Measurements from ENCODE around the gene NUB1.
A peak's percentile ranks its signal among the peaks of the same experiment; 100 is the strongest.
"Not testable (repeated sequence)": the region's sequence is repeated elsewhere in the genome, so short reads cannot be mapped to it uniquely, and the experiment has no call there.

NUB1 gene, protein sequence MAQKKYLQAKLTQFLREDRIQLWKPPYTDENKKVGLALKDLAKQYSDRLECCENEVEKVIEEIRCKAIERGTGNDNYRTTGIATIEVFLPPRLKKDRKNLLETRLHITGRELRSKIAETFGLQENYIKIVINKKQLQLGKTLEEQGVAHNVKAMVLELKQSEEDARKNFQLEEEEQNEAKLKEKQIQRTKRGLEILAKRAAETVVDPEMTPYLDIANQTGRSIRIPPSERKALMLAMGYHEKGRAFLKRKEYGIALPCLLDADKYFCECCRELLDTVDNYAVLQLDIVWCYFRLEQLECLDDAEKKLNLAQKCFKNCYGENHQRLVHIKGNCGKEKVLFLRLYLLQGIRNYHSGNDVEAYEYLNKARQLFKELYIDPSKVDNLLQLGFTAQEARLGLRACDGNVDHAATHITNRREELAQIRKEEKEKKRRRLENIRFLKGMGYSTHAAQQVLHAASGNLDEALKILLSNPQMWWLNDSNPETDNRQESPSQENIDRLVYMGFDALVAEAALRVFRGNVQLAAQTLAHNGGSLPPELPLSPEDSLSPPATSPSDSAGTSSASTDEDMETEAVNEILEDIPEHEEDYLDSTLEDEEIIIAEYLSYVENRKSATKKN

DNA sequence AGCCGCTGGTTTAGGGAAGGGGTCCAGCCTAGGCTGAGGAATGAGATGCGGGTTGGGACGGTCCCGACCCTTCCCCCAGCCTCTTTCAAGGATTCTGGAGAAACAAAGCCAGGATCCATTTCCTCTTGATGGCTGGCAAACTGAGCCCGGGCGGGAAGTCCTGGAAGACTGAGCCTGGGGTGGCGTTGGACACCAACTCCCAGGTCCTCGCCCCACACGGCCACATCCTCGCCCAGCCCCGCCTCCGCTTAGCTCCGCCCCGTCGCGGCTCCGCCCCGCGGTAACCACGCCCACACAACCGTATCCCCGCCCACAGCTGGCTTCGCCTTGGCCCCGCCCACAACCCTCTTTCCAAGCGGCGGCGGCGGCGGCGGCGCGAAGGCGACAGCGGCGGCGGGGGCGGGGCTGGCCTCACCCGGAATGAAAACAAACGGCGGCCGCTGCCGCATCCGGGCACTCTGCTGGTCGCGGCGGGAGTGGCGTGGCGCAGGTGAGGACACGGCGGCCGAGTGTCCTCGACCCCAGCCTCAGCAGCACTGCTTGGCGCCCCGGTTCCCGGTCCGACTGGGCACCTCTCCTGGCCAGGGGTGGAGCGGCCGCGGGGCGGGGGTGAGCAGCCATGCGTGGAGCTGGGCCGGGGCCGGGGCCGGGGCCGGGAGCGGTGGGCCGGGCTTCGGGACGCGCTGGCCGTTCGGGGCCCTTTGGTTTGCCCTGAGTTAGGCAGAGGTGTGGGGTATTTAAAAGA lies at the start of gene NUB1:
Gene NUB1 (plus strand): TSS at position 456 of the 745 bp plus-strand sequence. CDS start 3,538 bp downstream, outside the sequence.
- DNase-seq: peak; percentile 88

DNA sequence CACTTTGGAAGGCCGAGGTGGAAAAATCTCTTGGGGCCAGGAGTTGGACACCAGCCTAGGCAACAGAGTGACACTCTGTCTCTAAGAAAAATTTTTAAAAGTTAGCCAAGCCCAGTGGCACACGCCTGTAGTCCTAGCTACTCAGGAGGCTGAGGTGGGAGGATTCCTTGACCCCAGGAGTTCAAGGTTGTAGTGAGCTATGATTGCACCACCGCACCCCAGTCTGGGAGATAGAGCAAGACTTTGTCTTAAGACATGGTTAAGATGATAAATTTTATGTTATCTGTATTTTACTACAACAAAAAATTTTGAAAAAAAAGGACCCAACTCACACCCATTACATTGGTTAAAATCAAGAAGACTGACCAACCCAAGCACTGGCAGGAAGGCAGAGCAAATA lies 48.8 kb upstream of the NUB1 start:
- DNase-seq: no peak

DNA sequence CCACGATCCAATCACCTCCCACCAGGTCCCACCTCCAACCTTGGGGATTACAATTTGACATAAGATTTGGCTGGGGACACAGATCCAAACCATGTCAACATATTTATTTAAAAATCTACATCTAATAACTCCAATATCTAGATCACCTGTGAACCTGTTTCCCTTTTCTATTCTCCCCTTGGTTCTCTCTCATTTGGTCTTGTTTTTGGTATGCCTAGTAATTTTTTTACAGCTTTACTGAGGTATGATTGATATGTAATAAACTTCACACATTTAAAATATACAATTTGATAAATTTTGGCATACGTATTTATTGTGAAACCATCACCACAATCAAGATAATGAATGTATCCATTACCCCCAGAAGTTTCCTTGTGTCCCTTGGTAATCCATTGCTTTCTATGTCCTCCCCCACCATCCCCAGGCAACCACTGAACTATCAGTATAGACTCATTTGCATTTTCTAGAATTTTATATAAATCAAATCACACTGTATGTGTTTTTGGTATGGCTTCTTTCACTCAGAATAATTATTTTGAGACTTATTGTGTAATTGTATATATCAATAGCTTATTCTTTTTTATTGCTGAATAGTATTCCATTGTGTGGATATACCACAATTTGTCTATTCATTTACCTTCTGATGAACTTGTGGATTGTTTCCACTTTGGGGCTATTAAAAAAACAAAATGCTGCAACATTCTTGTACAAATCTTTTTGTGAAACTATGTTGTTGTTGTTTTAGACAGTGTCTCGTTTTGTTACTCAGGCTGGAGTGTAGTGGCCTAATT lies 45.2 kb upstream of the NUB1 start:
- DNase-seq: no peak

DNA sequence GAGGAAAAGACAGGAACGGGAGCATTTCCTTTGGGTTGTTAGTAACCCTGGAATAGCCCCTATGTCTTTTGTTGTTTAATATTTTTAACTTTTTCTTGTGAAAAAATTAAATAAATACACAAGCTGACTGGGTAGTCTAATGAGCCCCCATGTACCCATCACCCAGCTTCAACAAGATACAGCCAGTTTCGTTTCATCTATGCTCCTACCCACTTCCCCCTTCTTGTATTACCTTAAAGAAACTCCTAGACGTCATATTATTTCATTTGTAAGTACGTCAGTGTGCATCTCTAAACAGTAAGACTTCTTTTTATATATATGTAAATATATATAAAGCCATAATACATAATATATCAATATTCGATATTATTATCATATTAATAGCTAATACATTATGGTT lies 42.8 kb upstream of the NUB1 start:
- no peak for DNase-seq

DNA sequence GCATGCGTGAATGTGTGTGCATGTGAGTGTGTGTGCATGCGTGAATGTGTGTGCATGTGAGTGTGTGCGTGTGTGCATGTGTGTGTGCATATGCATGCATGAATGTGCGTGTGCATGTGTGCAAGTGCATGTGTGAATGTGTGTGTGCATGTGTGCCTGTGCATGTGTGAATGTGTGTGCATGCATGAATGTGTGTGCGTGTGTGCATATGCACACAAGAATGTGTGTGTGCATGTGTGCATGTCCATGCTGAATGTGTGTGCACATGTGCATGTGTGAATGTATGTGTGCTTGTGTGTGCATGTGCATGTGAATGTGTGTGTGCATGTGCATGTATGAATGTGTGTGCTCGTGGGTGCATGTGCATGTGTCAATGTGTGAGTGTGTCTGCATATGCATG lies 42.1 kb upstream of the NUB1 start:
- DNase-seq: no peak

DNA sequence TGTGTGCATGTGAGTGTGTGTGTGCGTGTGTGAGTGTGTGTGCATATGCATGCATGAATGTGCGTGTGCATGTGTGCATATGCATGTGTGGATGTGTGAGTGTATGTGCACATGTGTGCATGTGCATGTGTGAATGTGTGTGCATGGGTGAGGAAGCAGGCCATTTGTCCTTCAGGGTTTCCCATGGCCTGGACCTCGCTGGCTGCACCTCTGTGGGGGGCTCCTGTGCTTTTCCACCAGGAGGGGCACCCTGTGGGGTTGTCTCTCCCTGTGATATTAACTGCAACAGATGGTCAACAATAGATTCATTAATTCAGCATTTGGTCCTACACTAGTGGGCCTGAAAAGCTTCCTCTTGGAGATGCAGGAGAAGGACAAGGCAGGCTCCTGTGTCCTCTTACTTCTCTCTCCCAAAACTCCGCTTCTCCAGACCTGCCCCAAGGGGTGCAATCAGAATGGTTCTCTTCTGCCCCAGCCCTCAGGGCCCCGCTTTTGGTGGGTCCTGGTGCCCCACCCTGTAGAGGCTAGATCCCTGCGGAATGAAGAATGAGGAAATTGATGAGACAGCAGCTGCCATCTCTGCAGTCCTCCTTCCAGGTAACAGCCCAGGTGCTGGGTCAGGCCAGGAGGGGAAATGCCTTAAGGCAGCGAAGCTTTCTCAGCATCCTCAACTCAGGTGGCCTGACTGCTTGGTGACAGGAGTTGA lies 41.5 kb upstream of the NUB1 start:
- DNase-seq: no peak

DNA sequence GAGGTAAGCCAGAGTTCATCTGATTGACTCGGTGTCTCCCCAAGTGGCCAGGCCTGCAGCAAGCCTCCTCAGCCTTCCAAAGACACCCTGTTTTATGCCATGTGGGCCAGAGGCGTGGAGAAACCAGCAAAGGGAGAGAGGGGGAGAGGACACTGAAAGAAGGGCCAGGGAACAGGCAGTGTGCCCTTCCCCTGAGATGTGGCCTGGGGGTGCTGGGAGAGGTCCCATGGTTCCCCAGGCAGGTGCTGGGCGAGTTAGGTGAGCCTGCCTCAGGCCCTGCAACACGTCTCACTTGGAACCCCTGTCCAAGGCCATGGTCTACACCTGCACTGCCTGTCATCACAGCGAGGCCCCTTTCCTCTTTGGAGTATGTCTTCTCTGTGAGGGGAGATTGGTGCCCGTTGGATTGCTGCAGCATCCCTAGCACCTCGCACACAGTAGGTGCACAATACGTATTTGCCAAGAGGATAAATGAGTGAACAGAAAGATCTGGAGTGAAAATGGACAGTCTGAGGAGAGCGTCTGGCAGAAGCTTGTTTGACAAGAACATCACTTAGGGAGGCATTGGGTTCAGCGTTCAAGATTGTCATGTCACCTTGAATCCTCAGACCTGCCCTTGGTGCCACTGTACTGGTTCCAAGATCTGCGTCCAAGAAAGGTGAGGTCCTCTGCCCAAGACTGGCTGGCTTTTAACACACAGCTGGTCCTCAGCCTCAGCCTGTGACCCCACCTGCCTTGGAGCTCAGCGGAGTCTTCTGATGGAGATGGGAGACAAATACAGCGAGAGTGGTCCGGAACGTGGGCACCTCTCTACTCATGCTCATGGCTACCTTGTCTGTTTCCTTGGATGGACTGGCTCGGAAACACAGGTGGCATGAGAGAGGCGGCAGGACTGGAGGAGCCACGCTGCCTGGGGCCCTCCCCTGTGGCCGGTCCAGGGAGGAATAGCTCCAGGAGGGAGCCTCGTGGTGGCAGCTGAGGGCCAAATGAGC lies 39.8 kb upstream of the NUB1 start:
- DNase-seq: no peak

DNA sequence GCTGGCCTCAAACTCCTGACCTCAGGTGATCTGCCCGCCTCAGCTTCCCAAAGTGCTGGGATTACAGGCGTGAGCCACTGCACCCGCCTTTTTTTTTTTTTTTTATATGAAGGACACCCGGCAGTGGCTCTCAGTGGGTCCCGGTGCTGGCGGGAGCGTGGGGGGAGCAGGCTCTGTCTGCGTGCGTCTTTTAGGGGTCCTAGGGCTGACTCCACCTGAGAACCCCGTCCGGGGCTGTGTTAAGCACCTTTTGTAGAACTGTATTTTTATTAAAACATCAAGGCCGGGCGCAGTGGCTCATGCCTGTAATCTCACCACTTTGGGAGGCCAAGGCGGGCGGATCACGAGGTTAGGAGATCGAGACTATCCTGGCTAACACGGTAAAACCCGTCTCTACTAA lies 37.4 kb upstream of the NUB1 start:
- DNase-seq: not testable (repeated sequence)

DNA sequence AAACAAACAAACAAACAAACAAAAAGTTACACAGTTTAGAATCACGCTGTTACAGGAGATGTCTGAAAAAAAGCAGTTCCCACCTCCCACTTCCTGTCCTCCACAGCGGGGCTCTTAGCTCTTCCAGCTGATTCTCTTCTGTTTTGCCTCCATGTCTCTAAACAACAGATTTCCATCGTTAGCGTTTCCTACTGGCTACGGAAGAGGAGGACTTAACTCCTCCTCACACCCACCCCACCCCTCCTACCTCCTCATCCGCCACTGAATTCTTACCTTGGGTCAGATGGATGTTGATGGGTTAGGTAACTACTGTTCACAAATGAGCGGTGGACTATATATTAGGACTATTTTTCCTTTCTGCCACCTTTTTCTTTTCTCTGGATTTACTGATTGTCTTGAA lies 36.8 kb upstream of the NUB1 start:
- peak; percentile 17 for DNase-seq

DNA sequence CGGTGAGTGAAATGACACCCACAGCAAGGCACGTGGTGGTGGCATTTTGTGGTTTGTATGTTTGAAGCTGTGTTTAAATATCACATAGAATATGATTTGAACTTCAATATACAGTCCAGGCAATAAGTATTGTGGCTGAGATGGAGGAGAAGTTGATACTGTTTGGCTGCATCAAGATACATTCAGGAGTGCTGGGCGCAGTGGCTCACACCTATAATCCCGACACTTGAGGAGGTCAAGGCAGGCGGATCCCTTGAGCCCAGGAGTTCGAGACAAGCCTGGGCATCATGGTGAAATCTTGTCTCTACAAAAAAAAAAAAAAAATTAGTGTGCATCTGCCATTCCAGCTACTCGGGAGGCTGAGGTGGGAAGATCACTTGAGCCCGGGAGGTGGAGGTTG lies 35.2 kb upstream of the NUB1 start:
- DNase-seq: no peak

DNA sequence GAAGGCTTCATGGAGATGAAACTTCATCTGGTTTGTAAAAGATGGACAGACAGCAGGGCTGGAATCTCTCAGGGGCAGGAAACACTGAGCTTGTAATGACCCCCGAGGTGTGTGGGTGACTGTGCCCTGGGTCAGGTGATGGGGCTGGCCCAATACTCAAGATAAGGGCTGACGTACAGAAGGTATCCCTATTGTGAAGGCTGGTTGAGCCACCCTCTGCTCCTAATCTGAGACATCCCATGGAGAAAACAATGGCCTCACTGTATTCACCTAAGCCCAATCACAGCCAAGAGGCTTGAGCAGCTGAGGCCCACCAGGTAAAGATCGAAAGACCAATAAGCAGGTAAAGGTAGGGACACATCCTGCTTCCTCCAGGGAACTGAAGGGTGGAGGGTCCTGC lies 34.8 kb upstream of the NUB1 start:
- no peak for DNase-seq

DNA sequence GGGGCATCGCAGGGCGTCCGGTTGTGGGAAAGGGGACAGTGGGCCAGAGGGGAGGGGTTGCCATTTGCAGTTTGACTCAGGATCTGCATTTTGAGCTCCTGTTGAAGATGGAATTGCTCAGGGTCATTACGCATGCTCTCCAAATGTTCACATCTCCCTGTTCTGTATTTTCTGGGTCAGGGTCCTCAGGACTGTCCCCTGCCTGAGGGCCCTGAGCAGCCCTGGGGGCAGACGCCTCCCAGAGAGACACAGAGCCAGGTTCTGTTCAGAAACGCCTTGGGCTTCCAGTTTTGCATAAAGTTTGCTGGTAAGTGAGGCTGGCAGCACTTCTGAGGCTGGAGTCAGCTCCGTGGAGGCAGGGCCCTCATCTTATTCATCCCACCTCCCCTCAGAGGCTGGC lies 34.1 kb upstream of the NUB1 start:
- DNase-seq: no peak

DNA sequence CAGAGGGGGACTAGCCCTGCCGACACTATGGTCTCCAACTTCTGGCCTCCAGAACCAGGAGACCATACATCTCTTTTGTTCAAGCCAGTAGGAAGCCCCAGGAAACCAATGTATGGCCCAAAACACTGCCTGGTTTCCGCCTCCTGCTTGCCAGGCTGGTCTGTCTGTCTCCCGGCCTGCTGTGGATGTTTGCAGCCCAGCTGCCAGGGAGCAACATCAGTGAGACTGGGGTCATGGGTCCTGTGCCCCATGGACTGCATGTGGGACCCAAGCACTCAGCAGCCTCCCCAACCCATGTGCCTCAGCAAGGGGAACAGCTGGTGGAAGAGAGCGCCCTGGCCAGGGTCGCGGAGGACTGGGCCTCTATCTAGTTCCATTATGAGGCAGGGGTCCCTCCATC lies 33.4 kb upstream of the NUB1 start:
- no peak for DNase-seq

DNA sequence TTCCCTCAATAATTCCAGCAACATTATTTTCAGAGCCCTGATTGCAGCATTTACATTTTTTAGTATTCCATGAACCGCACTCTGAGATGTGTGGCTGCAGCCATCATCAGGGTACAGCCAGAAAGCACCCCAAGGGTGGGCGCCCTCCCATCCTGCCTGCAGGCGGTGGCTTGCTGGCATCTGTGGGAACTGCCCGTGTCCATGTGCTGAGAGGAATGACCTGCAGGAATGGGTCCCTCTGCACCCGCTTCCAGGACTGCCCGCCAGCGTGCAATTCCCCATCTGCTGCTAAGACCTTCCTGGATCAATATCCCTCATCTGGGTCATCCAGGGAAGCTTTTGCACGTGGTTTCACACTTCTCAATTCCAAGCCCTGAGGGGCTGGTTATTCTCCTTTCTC lies 32.8 kb upstream of the NUB1 start:
- no peak for DNase-seq

DNA sequence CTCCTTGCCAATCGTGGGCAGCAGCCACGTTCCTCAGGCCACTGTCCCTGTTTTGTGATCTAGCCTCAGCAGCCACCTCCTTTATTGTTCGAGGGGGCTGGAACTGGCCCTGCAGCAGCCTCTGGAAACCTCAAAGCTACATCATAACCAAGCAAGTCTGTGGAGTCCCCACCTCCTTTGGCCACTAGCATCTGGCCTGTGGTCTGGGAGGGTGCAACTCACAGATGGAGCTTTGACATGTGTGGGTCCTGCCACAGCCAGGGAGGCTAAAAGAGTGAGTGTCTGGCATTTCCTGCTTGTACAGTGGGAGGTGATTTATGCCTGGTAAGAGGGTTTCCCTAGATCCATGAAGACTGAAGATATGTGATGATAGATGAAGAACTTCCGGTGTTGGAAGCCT lies 32.3 kb upstream of the NUB1 start:
- no peak for DNase-seq

DNA sequence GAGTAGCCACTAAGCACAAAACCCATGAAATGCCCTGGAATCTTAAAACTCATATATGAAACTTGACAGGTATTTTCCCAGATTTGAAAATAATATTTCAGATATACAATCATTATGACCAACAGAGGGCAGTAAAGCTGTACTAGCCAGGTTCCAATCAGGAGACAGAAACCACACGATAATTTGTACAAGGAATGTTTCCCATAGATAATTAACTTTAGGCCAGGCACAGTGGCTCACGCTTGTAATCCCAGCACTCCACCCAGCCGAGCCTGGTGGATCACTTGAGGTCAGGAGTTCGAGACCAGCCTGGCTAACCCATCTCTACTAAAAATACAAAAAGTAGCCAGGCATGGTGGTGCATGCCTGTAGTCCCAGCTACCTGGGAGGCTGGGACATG lies 31.0 kb upstream of the NUB1 start:
- no peak for DNase-seq

DNA sequence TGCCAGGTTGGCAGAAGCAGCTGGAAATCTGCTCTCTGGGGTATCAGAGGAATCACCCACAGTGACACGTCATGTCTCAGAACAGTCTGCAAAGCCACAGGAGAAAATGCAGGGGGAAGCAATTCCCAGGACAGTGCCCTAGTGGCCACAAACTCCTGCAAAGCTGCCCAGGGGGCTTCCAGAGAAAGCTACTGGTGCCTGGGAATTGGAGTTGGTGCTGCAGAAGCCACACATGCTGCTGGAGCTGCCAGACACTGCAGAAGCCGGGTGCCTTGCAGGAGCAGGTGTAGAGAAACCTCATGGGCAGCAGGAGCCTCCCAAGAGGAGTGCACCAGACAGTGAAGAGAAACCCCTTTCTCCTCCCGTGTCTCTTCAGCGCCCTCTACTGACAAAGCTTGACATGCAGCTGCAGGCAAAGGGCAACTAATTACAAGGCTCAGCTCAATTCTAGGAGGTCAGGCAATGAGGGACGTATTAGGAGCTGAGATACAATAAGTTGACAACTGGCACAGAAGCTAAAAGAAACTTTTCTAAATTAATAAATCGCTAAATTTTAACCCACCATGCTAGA lies 30.2 kb upstream of the NUB1 start:
- no peak for DNase-seq

DNA sequence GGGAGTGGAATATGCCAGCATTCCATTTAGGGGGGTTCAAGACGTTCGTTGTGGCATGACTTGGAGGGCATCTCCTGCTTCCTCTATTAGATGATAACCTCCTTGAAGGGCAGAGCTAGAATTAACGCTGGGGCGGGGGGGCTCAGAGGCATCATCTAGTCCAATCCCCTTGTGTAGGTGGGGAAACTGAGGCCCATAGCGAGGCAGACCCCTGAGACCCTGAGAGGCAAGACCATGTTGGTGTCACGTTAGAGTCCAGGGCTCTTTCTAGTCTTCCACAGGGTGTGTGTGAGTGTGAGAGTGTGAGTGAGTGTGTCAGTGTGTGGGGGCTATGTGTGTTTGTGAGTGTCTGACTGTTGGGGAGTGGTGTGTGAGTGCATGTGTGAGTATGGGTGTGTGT lies 29.3 kb upstream of the NUB1 start:
- no peak for DNase-seq

DNA sequence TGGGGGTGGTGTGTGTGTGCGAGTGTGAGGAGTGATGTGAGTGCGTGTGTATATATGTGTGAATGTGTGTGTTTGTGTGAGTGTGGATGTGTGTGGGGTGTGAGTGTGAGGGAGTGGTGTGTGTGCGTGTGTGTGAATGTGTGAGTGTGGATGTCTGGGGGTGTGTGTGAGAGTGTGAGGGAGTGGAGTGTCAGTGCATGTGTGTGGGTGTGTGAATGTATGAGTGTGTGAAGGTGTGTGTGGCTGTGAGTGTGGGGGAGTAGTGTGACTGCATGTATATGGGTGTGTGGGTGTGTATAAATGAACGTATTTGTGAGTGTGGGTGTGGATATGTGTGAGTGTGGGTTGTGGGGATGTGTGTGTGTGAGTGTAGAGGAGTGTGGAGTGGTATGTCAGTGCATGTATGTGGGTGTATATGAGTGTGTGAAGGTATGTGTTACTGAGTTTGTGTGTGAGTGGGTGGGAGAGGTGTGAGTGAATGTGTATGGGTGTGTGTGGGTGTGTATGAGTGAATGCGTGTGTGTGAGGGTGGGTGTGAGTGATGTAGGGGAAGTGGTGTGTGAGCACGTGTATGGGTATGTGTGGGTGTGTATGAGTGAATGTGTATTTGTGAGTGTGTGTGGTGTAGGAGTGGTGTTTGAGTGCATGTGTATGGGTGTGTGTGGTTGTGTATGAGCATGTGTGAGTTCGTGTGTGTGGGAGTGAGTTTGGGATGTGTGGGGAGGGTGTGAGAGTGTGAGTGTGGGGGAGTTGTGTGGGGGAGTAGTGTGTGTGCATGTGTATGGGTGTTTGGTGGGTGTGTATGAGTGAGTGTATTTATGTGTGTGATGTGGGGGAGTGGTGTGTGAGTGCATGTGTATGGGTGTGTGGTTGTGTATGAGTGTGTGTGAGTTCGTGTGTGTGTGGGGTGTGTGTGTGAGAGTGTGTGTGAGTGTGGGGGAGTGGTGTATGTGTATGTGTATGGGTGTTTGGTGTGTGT lies 28.5 kb upstream of the NUB1 start:
- no peak for DNase-seq

DNA sequence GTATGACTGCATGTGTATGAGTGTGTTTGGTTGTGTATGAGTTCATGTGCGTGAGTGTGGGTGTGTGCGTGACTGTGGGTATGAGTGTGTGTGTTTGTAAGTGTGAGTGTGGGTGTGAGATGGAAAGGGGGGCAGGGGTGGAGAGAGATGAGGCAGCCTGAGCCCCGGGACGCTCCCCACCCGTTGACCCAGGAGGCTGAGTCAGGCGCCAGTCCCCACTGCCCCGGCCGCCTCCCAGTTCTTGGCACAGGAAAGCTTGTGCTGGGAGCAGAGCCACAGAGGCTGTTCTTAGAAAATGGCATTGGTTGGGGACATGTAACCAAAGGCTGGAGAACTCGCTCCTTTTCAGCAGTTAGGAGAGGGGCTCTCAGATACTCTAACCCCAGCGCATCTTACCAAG lies 27.8 kb upstream of the NUB1 start:
- no peak for DNase-seq
